ENCODE measurements around the gene OTUB1.

Gene OTUB1

GRCh38 chr11:64022125-64022784 lies 36.0 kb downstream of the OTUB1 start:
- DNase-seq (ENCODE audit: low read depth, low spot score): no peak

GRCh38 chr11:64023712-64024710 lies 37.8 kb downstream of the OTUB1 start:
- DNase-seq (ENCODE audit: low read depth, low spot score): no peak

GRCh38 chr11:64025205-64025604 lies 39.0 kb downstream of the OTUB1 start:
- no peak for DNase-seq (ENCODE audit: low read depth, low spot score)

GRCh38 chr11:64026575-64027205 lies 40.5 kb downstream of the OTUB1 start:
- no peak for DNase-seq (ENCODE audit: low read depth, low spot score)

GRCh38 chr11:64027651-64028397 lies 41.6 kb downstream of the OTUB1 start:
- no peak for DNase-seq (ENCODE audit: low read depth, low spot score)

GRCh38 chr11:64028398-64029115 lies 42.3 kb downstream of the OTUB1 start:
- peak; percentile 67 for DNase-seq (ENCODE audit: low read depth, low spot score)

- no peak for DNase-seq (ENCODE audit: low read depth, low spot score)
These were observed 43.5 kb downstream of the OTUB1 start for GRCh38 chr11:64029773-64030172.

GRCh38 chr11:64031001-64031400 lies 44.8 kb downstream of the OTUB1 start:
- DNase-seq (ENCODE audit: low read depth, low spot score): no peak

- DNase-seq (ENCODE audit: low read depth, low spot score): no peak
These were observed 45.8 kb downstream of the OTUB1 start for GRCh38 chr11:64032050-64032449.

GRCh38 chr11:64034411-64034811 lies 48.2 kb downstream of the OTUB1 start:
- DNase-seq (ENCODE audit: low read depth, low spot score): no peak

- no peak for DNase-seq (ENCODE audit: low read depth, low spot score)
These were observed 48.9 kb downstream of the OTUB1 start for GRCh38 chr11:64035081-64035524.

- no peak for DNase-seq (ENCODE audit: low read depth, low spot score)
These were observed 49.3 kb downstream of the OTUB1 start, which contains the start of gene FLRT1 for GRCh38 chr11:64035576-64035975. FLRT1 (plus strand) TSS chr11:64035931; CDS start chr11:64116268, 80,337 bp downstream.

GRCh38 chr11:64036087-64037026 lies 50.1 kb downstream of the OTUB1 start:
- DNase-seq (ENCODE audit: low read depth, low spot score): peak; percentile 75

GRCh38 chr11:64037027-64037634 lies 50.9 kb downstream of the OTUB1 start:
- DNase-seq (ENCODE audit: low read depth, low spot score): no peak

- DNase-seq (ENCODE audit: low read depth, low spot score): no peak
These were observed 52.3 kb downstream of the OTUB1 start for GRCh38 chr11:64038500-64038899.

- DNase-seq (ENCODE audit: low read depth, low spot score): no peak
These were observed 52.9 kb downstream of the OTUB1 start for GRCh38 chr11:64039012-64039665.

- no peak for DNase-seq (ENCODE audit: low read depth, low spot score)
These were observed 54.6 kb downstream of the OTUB1 start for GRCh38 chr11:64040684-64041322.

GRCh38 chr11:64041846-64042245 lies 55.6 kb downstream of the OTUB1 start:
- no peak for DNase-seq (ENCODE audit: low read depth, low spot score)
